K562 (cell line): Measurements from ENCODE around the gene AFF1. TPM values are rescaled to one million over a fixed set of nuclear protein-coding genes. Genes with fewer than 3 reads are reported as not detected.

Source experiments
- ATAC-seq: fragments of 200-7000 bp; cut with Tn5 transposase; 3 replicates; pipeline ENCODE4 v1.9.1; 2020; ENCODE audit warnings: moderate library complexity
- BruUV-seq: library from RNA; stranded (reverse); fragments of 400-500 nt; replicated peaks from 2 replicates; lab custom pipeline; 2021; lab: Mats Ljungman, UMichigan
- CTCF ChIA-PET: fragments of 300-600 bp; formaldehyde crosslinking; extraction: SDS; loops from one replicate; lab custom pipeline; 2021; ENCODE audit warnings: low intra/inter-chr PET ratio; lab: Yijun Ruan, JAX
- POLR2A ChIA-PET: fragments of 300-600, 350-650 bp; sonication (Branson Sonifier 250); formaldehyde crosslinking; extraction: SDS; loops from one replicate; lab custom pipeline; 2021; ENCODE audit warnings: antibody characterized with exemption, inconsistent platforms; lab: Yijun Ruan, JAX
- DNase-seq, 4 experiments: peaks; one replicate each; pipeline versions ENCODE4 v3.0.0 to v3.0.0-alpha.2; 2011 to 2018; ENCODE audit warnings: low spot score in 3 of 4, mixed read lengths in 3 of 4; ENCODE audit errors: extremely low read depth in 1 of 4
- FAIRE-seq: peaks from 2 replicates; lab custom pipeline; 2011; peaks lifted over from hg19 to GRCh38; lab: Jason Lieb, UNC
- H2AFZ ChIP-seq: 2 replicates; pipeline ENCODE4 v1.6.0; 2011; ENCODE audit warnings: low read depth, low read length, control low read depth, inconsistent platforms
- H3K27ac ChIP-seq: fragments of 200-600 bp; 3 replicates; pipeline ENCODE4 v1.8.0; 2011; ENCODE audit warnings: low read depth, mild to moderate bottlenecking, control low read depth, inconsistent platforms, low read length, moderate library complexity, mixed read lengths; ENCODE audit errors: extremely low read depth
- H3K27me3 ChIP-seq, 2 experiments: fragments of 300-600 bp in 1 of 2; 2 replicates in 1 of 2; 3 replicates in 1 of 2; pipeline versions ENCODE4 v1.6.0 to v1.8.0; 2011; ENCODE audit warnings: inconsistent platforms in 2 of 2, low read length in 2 of 2, mild to moderate bottlenecking in 1 of 2, mixed read lengths in 1 of 2, moderate library complexity in 1 of 2; ENCODE audit not compliant: control insufficient read depth in 2 of 2, insufficient read depth in 2 of 2
- H3K36me3 ChIP-seq: fragments of 300-600 bp; 3 replicates; pipeline ENCODE4 v1.8.0; 2011; ENCODE audit warnings: mild to moderate bottlenecking, low read length, inconsistent platforms; ENCODE audit not compliant: control insufficient read depth, insufficient read depth
- H3K4me1 ChIP-seq, 2 experiments: fragments of 200-600 bp in 1 of 2; replicated peaks in 1 of 2; 2 replicates in 1 of 2; 3 replicates in 1 of 2; pipeline versions ENCODE4 v1.5.1 to v1.8.0; 2011; ENCODE audit warnings: inconsistent platforms in 2 of 2, low read length in 2 of 2, mild to moderate bottlenecking in 1 of 2, mixed read lengths in 1 of 2, moderate library complexity in 1 of 2; ENCODE audit not compliant: control insufficient read depth in 2 of 2, insufficient read depth in 2 of 2
- H3K4me2 ChIP-seq: 2 replicates; pipeline ENCODE4 v1.6.1; 2011; ENCODE audit warnings: low read length, control low read depth, inconsistent platforms, mixed read lengths; ENCODE audit not compliant: insufficient read depth
- H3K4me3 ChIP-seq: fragments of 200-600 bp; sonication (generic), shearing (Covaris generic); 2 replicates; pipeline ENCODE4 v1.5.1; 2016; ENCODE audit warnings: control low read depth, inconsistent platforms
- H3K79me2 ChIP-seq: fragments of 200-600 bp; 3 replicates; pipeline ENCODE4 v1.8.0; 2011; ENCODE audit warnings: low read length, inconsistent platforms; ENCODE audit not compliant: control insufficient read depth, insufficient read depth
- H3K9ac ChIP-seq, 2 experiments: 2 replicates each; pipeline versions ENCODE4 v1.6.0 to v1.6.1; 2011; ENCODE audit warnings: low read depth in 2 of 2, low read length in 2 of 2, control low read depth in 1 of 2, inconsistent platforms in 1 of 2, mild to moderate bottlenecking in 1 of 2, mixed read lengths in 1 of 2; ENCODE audit not compliant: insufficient read depth in 1 of 2
- H3K9me1 ChIP-seq: one replicate; pipeline ENCODE4 v1.6.0; 2011; ENCODE audit warnings: inconsistent platforms, mild to moderate bottlenecking, low read length, moderate library complexity; ENCODE audit not compliant: control insufficient read depth, insufficient read depth
- H3K9me3 ChIP-seq: replicated peaks from 2 replicates; pipeline ENCODE4 v1.5.1; 2011; ENCODE audit warnings: low read depth, low read length, inconsistent platforms; ENCODE audit not compliant: control insufficient read depth, insufficient read depth
- H4K20me1 ChIP-seq: replicated peaks from 2 replicates; pipeline ENCODE4 v1.6.1; 2011; ENCODE audit warnings: low read length, inconsistent platforms, mixed read lengths; ENCODE audit not compliant: control insufficient read depth, insufficient read depth
- CREBBP ChIP-seq: IDR thresholded peaks from one replicate; pipeline ENCODE4 v1.6.1; 2012; ENCODE audit warnings: low read depth, mild to moderate bottlenecking, control low read depth, inconsistent platforms, low read length
- DPF2 ChIP-seq: fragments of 450-650 bp; IDR thresholded peaks from 2 replicates; pipeline ENCODE4 v1.6.1; 2016
- IRF1 ChIP-seq: sonication (generic); formaldehyde crosslinking; IDR thresholded peaks from 2 replicates; pipeline ENCODE4 v1.8.0; 2022; ENCODE audit warnings: missing genetic modification reagents, mild to moderate bottlenecking, borderline replicate concordance
- MAFG ChIP-seq: fragments of 450-650 bp; conservative IDR thresholded peaks from 2 replicates; pipeline ENCODE4 v1.6.1; 2016; ENCODE audit warnings: missing genetic modification characterization, missing compliant biosample characterization
- NEUROD1 ChIP-seq: fragments of 150-350 bp; IDR thresholded peaks from 2 replicates; pipeline ENCODE4 v1.6.1; 2014; ENCODE audit warnings: borderline replicate concordance, low read length, low read depth; ENCODE audit not compliant: partially characterized antibody
- RB1 ChIP-seq: fragments of 450-650 bp; IDR thresholded peaks from 2 replicates; pipeline ENCODE4 v1.6.1; 2017; ENCODE audit warnings: low read depth, mild to moderate bottlenecking
- RBM14 ChIP-seq: fragments of 200-400 bp; formaldehyde crosslinking; IDR thresholded peaks from 2 replicates; pipeline ENCODE4 v1.6.1; 2018; ENCODE audit warnings: low read depth, mild to moderate bottlenecking, low read length, moderate library complexity, borderline replicate concordance; ENCODE audit not compliant: insufficient read depth
- SAFB2 ChIP-seq: fragments of 200-400 bp; formaldehyde crosslinking; IDR thresholded peaks from 2 replicates; pipeline ENCODE4 v1.6.1; 2018; ENCODE audit warnings: borderline replicate concordance, low read length, low read depth, moderate library complexity; ENCODE audit not compliant: severe bottlenecking
- ZMIZ1 ChIP-seq, 2 experiments: fragments of 150-350 bp in 1 of 2; IDR thresholded peaks; 2 replicates each; pipeline ENCODE4 v1.6.1; 2012 to 2016; ENCODE audit warnings: low read depth in 2 of 2, low read length in 2 of 2, mild to moderate bottlenecking in 1 of 2, moderate library complexity in 1 of 2
- WGBS: fragments of 100-300 bp; shearing (Covaris generic); methylation state at CpG from one replicate; pipeline ENCODE4 v1.1.6; 2016; ENCODE audit warnings: low coverage, mixed read lengths; ENCODE audit not compliant: insufficient coverage; ENCODE audit errors: missing lambda C conversion rate; 5-methylcytosine and 5-hydroxymethylcytosine counted together
- in situ Hi-C: fragments of 300-500 bp; cut with MboI; formaldehyde crosslinking; loops from 4 replicates; pipeline ENCODE4 v1.15.0; 2018; ENCODE audit warnings: inconsistent platforms, mixed read lengths
- intact Hi-C: fragments of 100-400 bp; cut with micrococcal nuclease; formaldehyde crosslinking; loops from 2 replicates; pipeline ENCODE4 v1.14.2; 2022
- polyA plus RNA-seq, 8 experiments: library from polyadenylated mRNA; depleted of rRNA in 4 of 8; stranded (reverse) in 5 of 8; unstranded in 3 of 8; fragments of >200 nt; fragmentation: Nextera tagmentation in 2 of 8; fragmentation: Illumina TruSeq in 1 of 8; extraction: Ambion mirVana in 2 of 8; extraction: Trizol in 1 of 8; gene quantifications; 2 replicates each; pipeline versions ENCODE4 v1.2.1 to v1.2.3, GENCODE V29; 2011 to 2014; ENCODE audit warnings: inconsistent platforms in 1 of 8, missing spikeins in 1 of 8
- total RNA-seq, 7 experiments: library from RNA; depleted of rRNA in 6 of 7; stranded (reverse); fragments of >200 nt in 6 of 7; fragmentation: Illumina TruSeq in 2 of 7; extraction: Trizol in 2 of 7; gene quantifications; 2 replicates each; pipeline versions ENCODE4 v1.2.1 to v1.2.3, GENCODE V29; 2011 to 2021; ENCODE audit warnings: low replicate concordance in 1 of 7
- TF ChIP-seq, protein P1 (sequence below): fragments of 450-650 bp; IDR thresholded peaks from 2 replicates; pipeline ENCODE4 v1.7.0; 2016; ENCODE audit warnings: borderline replicate concordance
- TF ChIP-seq, protein P2 (sequence below): fragments of 200-400 bp; formaldehyde crosslinking; IDR thresholded peaks from 2 replicates; pipeline ENCODE4 v1.6.1; 2017; ENCODE audit warnings: mild to moderate bottlenecking, low read depth, low read length, moderate library complexity
- TF ChIP-seq, protein P3 (sequence below): IDR thresholded peaks from 2 replicates; pipeline ENCODE4 v1.6.1; 2011; ENCODE audit not compliant: insufficient read length; ENCODE audit errors: extremely low read depth

Gene AFF1
- total and polyA plus RNA-seq, 9 of the 15 experiments (the other 6 are each of a cell fraction or from before 2014, with no cell fraction given), result 4.1 to 47.5 (median 17.2) TPM

GRCh38 chr4:86916392-86916791 is 18.4 kb upstream of the AFF1 start:
- Histone ChIP-seq H3K4me3 (no peak overlapping the region), H3K27me3 (no peaks in the 10 kb centered on the region; a peak in 1 of 5 replicates), H3K9ac (no peak overlapping the region), H4K20me1 (no peaks in the 10 kb centered on the region), H3K27ac (no peak overlapping the region), H3K4me1 (peaks cover 10 to 20% of the 10 kb centered on the region in 2 experiments; a peak in 4 of 5 replicates), H3K9me3 (no peaks in the 10 kb centered on the region), H3K79me2 (no peaks in the 10 kb centered on the region), H3K36me3 (no peaks in the 10 kb centered on the region; the same call in 2 of the 3 replicates), H3K4me2 (no peak overlapping the region), H2AFZ (no peak overlapping the region), H3K9me1 (no peaks in the 10 kb centered on the region)
- FAIRE-seq (no peak), DNase-seq (peak in 2 of 4 experiments; percentile 50 to 65), ATAC-seq (no peak; the same call in 2 of the 3 replicates)
- POLR2A ChIA-PET, result interaction anchor here (1.1 to 1.2 kb wide), 2 partner anchors 10 to 90 kb away, joined by 4 read pairs; no protein-coding TSS in a partner anchor
- WGBS, result 13% methylated on average over 1 of the region's 1 CpG
- CTCF ChIA-PET, result no interaction called here
- in situ Hi-C loops (no loop called here), intact Hi-C loops (no loop called here)
- no TSS peak for BruUV-seq
- TF ChIP-seq CREBBP (no peak), SAFB2 (no peak), RB1 (no peak), DPF2 (peak; percentile 73), RBM14 (no peak), MAFG (no peak), NEUROD1 (no peak), IRF1 (no peak), ZMIZ1 (IDR thresholded peaks at IDR 0.05; ENCODE audit: low read depth in 2 of 2, low read length in 2 of 2) (peak in 1 of 2 experiments; percentile 69; a peak in 1 of 4 replicates)
- TF ChIP-seq, protein P1, sequence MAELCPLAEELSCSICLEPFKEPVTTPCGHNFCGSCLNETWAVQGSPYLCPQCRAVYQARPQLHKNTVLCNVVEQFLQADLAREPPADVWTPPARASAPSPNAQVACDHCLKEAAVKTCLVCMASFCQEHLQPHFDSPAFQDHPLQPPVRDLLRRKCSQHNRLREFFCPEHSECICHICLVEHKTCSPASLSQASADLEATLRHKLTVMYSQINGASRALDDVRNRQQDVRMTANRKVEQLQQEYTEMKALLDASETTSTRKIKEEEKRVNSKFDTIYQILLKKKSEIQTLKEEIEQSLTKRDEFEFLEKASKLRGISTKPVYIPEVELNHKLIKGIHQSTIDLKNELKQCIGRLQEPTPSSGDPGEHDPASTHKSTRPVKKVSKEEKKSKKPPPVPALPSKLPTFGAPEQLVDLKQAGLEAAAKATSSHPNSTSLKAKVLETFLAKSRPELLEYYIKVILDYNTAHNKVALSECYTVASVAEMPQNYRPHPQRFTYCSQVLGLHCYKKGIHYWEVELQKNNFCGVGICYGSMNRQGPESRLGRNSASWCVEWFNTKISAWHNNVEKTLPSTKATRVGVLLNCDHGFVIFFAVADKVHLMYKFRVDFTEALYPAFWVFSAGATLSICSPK, result no peak
- TF ChIP-seq, protein P2, sequence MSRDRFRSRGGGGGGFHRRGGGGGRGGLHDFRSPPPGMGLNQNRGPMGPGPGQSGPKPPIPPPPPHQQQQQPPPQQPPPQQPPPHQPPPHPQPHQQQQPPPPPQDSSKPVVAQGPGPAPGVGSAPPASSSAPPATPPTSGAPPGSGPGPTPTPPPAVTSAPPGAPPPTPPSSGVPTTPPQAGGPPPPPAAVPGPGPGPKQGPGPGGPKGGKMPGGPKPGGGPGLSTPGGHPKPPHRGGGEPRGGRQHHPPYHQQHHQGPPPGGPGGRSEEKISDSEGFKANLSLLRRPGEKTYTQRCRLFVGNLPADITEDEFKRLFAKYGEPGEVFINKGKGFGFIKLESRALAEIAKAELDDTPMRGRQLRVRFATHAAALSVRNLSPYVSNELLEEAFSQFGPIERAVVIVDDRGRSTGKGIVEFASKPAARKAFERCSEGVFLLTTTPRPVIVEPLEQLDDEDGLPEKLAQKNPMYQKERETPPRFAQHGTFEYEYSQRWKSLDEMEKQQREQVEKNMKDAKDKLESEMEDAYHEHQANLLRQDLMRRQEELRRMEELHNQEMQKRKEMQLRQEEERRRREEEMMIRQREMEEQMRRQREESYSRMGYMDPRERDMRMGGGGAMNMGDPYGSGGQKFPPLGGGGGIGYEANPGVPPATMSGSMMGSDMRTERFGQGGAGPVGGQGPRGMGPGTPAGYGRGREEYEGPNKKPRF, result no peak
- TF ChIP-seq, protein P3, sequence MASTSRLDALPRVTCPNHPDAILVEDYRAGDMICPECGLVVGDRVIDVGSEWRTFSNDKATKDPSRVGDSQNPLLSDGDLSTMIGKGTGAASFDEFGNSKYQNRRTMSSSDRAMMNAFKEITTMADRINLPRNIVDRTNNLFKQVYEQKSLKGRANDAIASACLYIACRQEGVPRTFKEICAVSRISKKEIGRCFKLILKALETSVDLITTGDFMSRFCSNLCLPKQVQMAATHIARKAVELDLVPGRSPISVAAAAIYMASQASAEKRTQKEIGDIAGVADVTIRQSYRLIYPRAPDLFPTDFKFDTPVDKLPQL, result no peak
